Measurements from ENCODE around the gene TGIF1.

The TGIF1 gene

GRCh38 chr18:3453540-3454364 is 3.8 kb downstream of the TGIF1 start:
- in situ Hi-C loops (cut with HindIII; ENCODE audit: low pct_unique_long_range_greater_than_20kb, low sequenced_read_pairs) = no loop called here
- peak in 1 of 2 experiments; percentile 27 for DNase-seq (ENCODE audit: low read depth in 1 of 2, low spot score in 1 of 2)
- TF ChIP-seq JUND (IDR thresholded peaks at IDR 0.05; ENCODE audit: low read depth) = no peak

DNA sequence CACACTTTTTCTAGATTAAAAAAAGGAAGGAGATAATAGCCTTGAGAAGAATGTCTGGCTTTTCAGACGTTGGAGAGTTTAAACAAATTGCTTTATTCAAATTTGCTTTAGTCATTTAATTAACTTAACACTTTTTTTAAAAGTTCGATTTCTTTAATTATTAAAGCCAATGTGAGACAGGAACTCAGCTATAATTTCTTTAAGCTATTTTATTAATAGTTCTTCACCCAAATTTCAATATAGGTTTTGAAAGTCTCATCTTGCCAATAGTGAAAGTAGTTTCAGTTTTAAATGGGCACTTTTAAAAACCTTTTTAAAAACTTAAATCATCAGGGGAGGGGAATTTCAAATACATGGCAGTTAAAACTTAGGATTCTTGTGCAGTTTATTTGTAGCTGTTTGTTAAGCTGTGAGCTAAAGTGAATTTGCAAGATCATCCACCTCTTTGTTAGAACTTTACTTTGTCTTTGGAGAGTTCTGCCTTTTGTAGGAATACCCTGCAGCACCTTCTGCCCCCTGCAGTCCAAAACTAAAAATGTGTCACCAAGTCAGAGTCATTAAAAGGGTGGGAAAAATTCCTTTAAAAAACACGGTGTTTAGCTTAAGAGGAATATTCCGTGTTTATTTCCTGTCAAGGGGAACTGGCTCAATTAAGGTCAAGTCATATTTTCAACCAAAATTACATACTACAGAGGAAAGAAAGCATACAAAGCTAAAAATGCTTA is 4.6 kb downstream of the TGIF1 start:
- in situ Hi-C loops (cut with HindIII; ENCODE audit: low pct_unique_long_range_greater_than_20kb, low sequenced_read_pairs) = no loop called here
- no peak for TF ChIP-seq JUND (IDR thresholded peaks at IDR 0.05; ENCODE audit: low read depth)

GRCh38 chr18:3455090-3455635 is 5.2 kb downstream of the TGIF1 start:
- no peak for DNase-seq (ENCODE audit: low read depth in 1 of 2, low spot score in 1 of 2)
- TF ChIP-seq JUND (IDR thresholded peaks at IDR 0.05; ENCODE audit: low read depth) = no peak
- in situ Hi-C loops (cut with HindIII; ENCODE audit: low pct_unique_long_range_greater_than_20kb, low sequenced_read_pairs) = no loop called here

More for the DNA sequence above, 4.6 kb downstream of the TGIF1 start:
- DNase-seq (ENCODE audit: low read depth in 1 of 2, low spot score in 1 of 2) = peak in 1 of 2 experiments; percentile 68

- in situ Hi-C loops (cut with HindIII; ENCODE audit: low pct_unique_long_range_greater_than_20kb, low sequenced_read_pairs) = no loop called here
- no peak; the same call in 1 of the 2 replicates for TF ChIP-seq JUND (IDR thresholded peaks at IDR 0.05; ENCODE audit: low read depth)
Measured at GRCh38 chr18:3455907-3456685, 6.1 kb downstream of the TGIF1 start.

GRCh38 chr18:3456686-3457069 is 6.7 kb downstream of the TGIF1 start:
- DNase-seq (ENCODE audit: low read depth in 1 of 2, low spot score in 1 of 2) = peak in 1 of 2 experiments; percentile 59
- in situ Hi-C loops (cut with HindIII; ENCODE audit: low pct_unique_long_range_greater_than_20kb, low sequenced_read_pairs) = no loop called here
- TF ChIP-seq JUND (IDR thresholded peaks at IDR 0.05; ENCODE audit: low read depth) = no peak

More at GRCh38 chr18:3455907-3456685, 6.1 kb downstream of the TGIF1 start:
- DNase-seq (ENCODE audit: low read depth in 1 of 2, low spot score in 1 of 2) = peak in 1 of 2 experiments; percentile 44

GRCh38 chr18:3457261-3457724 is 7.3 kb downstream of the TGIF1 start:
- TF ChIP-seq JUND (IDR thresholded peaks at IDR 0.05; ENCODE audit: low read depth) = no peak
- in situ Hi-C loops (cut with HindIII; ENCODE audit: low pct_unique_long_range_greater_than_20kb, low sequenced_read_pairs) = no loop called here
- no peak for DNase-seq (ENCODE audit: low read depth in 1 of 2, low spot score in 1 of 2)

DNA sequence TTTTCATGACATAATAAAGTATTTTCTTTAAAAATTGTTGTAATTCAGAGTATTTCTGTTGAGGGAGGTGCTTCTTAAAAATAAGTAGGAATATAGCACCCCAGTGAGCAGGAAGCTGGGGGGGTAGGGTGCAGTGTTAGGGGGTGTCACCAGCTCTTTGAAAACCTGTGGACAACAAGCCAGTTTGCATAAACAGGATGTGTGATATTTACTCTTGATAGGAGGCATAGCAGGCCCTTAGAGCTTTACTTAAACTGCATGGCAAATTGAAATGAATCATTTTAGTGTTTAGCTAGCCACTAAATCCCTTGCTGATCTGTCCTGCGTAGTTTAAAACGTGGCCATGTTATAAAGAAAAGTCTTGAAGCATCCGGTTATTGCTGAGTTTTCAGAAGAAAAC is 8.4 kb downstream of the TGIF1 start:
- in situ Hi-C loops (cut with HindIII; ENCODE audit: low pct_unique_long_range_greater_than_20kb, low sequenced_read_pairs) = no loop called here
- no peak for TF ChIP-seq JUND (IDR thresholded peaks at IDR 0.05; ENCODE audit: low read depth)
- no peak for DNase-seq (ENCODE audit: low read depth in 1 of 2, low spot score in 1 of 2)

DNA sequence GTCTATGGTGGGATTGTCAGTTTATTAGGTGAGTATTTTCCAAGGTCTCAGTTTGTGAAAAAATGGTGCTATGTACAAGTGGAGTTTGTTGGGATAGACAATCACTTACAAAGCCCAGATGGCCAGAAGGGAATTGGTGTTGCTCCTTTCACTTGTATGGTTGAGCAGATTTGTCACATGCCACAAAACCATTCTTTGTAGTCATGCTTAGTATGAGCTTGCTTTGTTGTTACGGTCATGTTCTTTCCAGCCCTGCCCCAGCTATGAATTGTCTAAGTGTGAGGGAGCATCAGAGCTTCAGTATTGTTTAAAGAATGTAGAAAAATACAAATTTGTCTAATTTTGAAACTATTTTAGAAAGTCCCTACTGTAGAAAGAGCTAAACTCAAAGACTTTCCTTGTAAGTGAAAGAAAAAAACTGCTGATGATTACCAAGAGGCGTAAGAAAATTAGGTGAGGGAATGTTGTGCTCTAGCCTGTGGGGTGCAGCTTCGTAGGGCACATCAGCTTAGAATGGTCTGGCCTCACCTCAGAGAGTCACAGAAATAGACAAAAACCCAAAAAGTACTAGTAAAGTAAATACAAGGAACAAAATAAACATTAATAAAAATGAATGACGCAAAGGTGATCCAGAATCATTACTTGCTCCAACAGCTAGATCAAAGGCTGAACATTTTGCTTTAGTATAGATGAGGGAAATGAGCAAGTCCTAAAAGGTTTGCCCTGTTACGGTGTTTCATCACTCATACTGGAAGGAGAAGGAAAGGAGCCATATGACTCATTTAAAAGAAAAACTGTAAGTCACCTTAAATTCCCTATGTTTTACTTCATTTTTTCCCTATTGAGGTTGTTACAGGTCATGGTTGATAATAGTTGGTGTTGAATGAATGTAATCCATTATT is 9.2 kb downstream of the TGIF1 start:
- no peak for TF ChIP-seq JUND (IDR thresholded peaks at IDR 0.05; ENCODE audit: low read depth)
- no peak for DNase-seq (ENCODE audit: low read depth in 1 of 2, low spot score in 1 of 2)
- in situ Hi-C loops (cut with HindIII; ENCODE audit: low pct_unique_long_range_greater_than_20kb, low sequenced_read_pairs) = no loop called here

DNA sequence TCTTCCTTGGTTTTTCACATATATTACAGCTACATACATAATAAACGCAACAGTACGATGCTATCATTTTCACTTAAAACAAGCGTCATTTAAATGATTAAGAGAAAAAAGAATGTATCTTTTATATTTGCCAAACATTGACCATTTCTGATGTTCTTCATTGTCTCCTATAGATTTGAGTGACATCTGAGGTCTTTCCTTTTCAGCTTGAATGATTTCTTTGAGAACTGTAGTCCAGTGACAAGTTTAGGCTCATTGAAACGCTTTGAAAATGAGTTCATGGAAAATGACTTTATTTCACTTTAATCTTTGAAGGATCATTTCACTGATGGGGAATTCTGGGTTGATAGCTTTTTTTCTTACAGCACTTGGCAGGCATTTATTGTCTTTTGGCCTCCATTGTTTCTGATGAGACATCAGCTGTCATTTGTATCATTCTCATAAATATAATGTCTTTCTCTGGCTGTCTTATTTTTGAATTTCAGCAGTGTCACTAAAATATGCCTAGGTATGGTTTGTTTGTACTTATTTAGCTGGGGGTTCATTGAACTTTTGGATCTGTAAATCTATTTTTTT is 10.9 kb downstream of the TGIF1 start:
- in situ Hi-C loops (cut with HindIII; ENCODE audit: low pct_unique_long_range_greater_than_20kb, low sequenced_read_pairs) = no loop called here
- no peak for DNase-seq (ENCODE audit: low read depth in 1 of 2, low spot score in 1 of 2)
- TF ChIP-seq JUND (IDR thresholded peaks at IDR 0.05; ENCODE audit: low read depth) = no peak

DNA sequence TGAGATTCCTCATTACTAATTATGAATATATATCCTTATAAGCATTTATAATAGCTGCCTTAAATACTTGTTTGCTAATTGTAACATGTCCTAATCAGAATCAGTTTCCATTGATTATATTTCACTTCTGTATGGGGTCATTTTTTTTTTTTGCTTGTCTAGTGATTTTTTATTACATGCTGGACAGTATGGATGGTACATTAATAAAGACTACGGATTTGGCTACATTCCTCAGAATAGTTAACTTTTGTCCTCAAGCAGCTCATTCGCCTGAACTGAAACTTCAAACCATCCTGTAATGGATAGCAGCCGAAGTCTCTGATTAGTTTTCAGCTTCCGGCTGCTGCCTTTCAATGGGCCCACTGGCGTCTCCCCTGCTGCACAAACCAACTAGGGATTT is 11.7 kb downstream of the TGIF1 start:
- in situ Hi-C loops (cut with HindIII; ENCODE audit: low pct_unique_long_range_greater_than_20kb, low sequenced_read_pairs) = no loop called here
- TF ChIP-seq JUND (IDR thresholded peaks at IDR 0.05; ENCODE audit: low read depth) = no peak
- no peak for DNase-seq (ENCODE audit: low read depth in 1 of 2, low spot score in 1 of 2)

GRCh38 chr18:3463051-3463450 is 13.1 kb downstream of the TGIF1 start:
- in situ Hi-C loops (cut with HindIII; ENCODE audit: low pct_unique_long_range_greater_than_20kb, low sequenced_read_pairs) = no loop called here
- no peak for DNase-seq (ENCODE audit: low read depth in 1 of 2, low spot score in 1 of 2)

More at GRCh38 chr18:3463051-3463450, 13.1 kb downstream of the TGIF1 start:
- no peak for TF ChIP-seq JUND (IDR thresholded peaks at IDR 0.05; ENCODE audit: low read depth)

Data from T47D (cell line).